GM19035 (cell line): ENCODE data around the gene SLC35C1.
"Not testable (repeated sequence)": the region's sequence is repeated elsewhere in the genome, so short reads cannot be mapped to it uniquely, and the experiment has no call there.

Experiments
- ATAC-seq: cut with Tn5 transposase; IDR thresholded peaks from one replicate; pipeline ENCODE4 v1.9.1; 2021; ENCODE audit not compliant: unreplicated experiment

The SLC35C1 gene

DNA sequence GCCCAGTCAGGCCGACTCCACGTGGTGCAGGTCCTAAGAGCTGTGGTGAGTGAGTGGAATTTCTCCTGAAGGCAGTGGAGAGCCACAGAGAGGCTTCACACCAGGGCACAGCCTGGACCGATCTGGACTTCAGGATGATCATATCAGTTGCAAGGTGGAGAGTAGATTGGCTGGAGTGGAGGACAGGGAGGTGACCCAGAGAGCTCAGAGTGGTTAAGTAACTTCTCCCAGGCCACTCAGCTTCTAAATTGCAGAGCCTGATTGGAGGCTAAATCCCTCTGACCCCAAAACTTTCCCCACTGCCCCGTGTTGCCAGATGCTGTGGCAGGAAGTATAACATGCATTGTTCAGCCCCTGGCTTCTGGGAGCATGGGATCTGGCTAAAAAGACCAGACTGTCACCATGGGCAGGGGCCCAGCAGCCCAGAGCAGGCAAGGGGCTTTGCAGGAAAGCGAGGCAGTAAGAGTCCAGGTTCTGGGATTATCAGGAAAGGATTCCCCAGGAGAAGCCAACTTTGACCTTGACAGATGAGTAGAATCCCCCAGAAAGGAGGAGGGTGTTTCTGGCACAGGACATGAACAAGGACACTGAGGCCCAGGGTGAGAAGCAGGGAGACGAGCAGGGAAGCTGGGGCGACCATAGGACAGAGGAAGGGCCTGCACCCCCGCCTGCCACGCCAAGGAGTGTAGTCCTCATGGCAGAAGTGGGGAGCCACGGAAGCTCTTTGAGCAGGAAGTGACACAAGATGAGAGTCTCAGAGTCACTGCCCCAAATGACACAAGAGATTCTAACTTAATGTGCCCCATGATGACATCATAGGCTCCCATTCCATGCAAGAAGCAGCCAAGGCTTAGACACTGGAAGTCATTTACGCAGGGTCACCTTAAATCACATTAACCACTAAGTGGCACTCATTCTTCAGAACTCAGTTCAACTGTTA is 4.8 kb downstream of the SLC35C1 start:
- ATAC-seq, result no peak

DNA sequence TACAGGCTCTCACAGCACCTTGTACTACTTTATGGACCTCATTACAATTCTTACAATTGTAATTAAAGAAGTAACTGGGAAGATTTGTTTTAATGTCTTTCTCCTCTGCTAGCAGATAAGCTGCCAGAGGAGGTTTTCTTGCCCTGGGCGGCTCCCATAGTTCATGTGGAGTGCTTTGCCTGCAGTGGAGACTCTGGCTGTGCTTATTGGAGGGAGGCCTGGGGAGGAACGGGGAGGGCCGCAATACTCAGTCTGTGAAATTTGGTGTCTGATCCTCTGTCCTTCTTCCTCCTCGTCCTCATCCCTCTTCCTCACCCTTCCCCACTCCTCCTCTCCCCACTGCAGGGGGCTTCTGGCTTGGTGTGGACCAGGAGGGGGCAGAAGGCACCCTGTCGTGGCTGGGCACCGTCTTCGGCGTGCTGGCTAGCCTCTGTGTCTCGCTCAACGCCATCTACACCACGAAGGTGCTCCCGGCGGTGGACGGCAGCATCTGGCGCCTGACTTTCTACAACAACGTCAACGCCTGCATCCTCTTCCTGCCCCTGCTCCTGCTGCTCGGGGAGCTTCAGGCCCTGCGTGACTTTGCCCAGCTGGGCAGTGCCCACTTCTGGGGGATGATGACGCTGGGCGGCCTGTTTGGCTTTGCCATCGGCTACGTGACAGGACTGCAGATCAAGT is 5.6 kb downstream of the SLC35C1 start:
- ATAC-seq, result no peak

GRCh38 chr11:45811109-45811435 is 6.1 kb downstream of the SLC35C1 start:
- ATAC-seq, result no peak

GRCh38 chr11:45811571-45812290 is 6.8 kb downstream of the SLC35C1 start:
- ATAC-seq, result no peak

DNA sequence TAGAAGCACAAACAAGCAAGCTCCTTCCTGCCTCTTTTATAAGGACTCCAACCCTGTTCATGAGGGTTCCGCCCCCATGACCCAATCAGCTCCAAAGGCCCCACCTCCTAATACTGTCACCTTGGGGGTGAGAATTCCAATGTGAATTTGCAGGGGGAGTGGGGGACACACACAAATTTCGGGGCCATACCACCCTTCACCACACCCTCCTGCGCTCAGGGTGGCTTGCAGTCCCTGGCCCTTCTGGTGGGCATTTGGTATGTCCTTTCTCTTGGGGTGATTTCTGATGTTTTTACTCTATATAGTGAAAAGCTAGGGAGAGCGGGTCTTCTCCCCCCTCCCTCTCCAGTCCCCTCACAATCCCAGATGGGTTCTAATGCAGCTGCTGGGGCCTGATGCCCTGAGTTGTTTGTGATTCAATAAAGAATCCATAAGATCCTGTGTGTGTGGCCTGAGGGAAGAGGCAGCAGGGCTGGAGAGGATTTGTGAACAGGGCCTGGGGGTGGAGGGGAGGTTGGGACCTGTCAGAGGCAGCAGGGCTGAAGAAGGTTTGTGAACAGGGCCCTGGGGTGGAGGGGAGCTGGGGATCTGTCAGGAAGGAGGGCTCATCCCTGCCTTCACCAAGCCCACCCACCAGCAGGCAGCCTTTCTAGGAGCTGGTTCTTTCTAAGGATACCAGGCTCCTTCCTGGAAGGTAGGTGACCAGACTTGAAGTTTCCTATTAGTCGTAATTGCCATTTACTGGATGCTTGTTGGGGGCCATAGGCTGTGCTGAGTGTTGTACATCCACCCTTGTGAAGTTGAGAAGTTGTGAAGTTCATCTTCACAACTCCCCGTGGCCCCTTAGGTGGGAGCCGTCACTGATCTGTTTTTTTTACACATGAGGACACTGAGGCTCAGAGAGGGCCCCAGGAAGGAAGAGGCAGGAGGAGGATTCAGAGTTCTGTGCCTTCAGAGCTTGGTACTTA is 7.9 kb downstream of the SLC35C1 start:
- ATAC-seq, result no peak

DNA sequence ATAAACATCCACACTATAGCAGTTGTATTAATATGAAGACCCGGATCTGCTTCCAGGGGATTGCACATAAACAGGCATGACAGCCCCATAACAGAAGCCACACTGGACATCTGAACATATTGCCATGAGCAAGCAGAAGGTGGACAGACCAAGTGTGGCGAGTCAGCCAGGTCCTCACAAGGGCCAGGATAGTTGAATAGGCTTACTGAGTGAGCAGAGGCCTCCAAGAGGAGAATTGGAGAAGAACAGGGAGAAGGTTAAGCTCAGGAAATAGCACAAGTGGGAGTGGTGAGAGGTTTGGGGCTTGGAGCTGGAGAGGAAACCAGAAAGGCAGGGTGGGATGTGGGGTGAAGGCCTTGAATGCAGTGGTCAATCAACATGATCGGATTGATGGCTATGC is 10.8 kb downstream of the SLC35C1 start:
- no peak for ATAC-seq

- no peak for ATAC-seq
Measured at GRCh38 chr11:45816614-45817013, 11.7 kb downstream of the SLC35C1 start.

- ATAC-seq, result no peak
Measured at GRCh38 chr11:45817191-45817590, 12.2 kb downstream of the SLC35C1 start.

- no peak for ATAC-seq
Measured at GRCh38 chr11:45818961-45819605, 14.1 kb downstream of the SLC35C1 start.

GRCh38 chr11:45820211-45820857 is 15.4 kb downstream of the SLC35C1 start:
- no peak for ATAC-seq

DNA sequence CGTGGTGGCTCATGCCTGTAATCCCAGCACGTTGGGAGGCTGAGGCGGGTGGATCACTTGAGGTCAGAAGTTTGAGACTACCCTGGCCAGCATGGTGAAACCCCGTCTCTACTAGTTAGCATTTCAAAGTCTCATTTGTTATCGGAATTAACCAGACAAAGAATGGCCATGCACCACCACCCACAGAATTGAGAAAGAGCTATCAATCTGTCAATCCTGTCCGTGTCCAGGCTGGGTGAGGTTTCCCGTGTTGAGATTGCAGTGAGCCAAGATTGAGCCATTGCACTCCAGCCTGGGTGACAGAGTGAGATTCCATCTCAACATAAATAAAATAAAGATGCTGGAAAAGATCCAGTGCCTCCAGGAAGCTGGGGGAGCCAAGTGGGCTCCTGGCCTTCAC is 21.5 kb downstream of the SLC35C1 start:
- not testable (repeated sequence) for ATAC-seq

DNA sequence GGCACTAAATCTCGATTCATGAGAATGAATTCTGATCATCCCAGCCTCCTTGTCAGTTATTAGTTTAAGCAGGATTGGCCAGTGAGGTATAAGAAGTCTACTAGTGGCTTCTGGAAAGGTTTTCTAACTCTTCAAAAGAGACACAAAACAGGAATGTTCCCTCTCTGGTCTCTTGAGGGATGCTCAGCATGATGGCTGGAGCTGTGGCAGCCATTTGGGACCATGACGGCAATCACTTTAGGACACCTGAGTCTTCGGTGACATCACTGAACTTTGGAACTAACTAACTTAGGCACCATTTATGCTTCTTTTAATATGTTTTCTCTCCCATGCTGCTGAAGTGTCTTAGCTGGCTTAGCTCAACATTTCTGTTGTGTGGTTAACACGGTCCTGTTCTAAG is 22.2 kb downstream of the SLC35C1 start:
- ATAC-seq, result no peak

DNA sequence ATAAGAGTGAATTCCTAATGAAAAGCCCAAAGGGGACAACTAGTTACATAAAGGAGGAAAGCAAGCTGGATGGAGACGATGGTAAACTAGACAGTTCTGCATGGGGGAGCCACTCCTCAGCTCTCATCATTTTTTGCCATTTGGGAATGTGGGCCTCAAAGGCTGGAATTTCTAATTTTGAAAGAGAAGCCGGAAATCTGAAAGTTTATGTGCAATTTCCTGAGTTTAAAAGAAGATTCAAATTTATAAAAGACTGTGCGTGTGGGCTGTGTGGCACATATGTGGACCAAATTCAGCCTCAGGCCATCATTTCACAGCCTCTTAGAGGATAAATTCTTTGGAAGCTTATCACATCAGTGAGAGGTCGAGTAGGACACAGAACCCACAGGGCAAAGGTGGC is 24.0 kb downstream of the SLC35C1 start:
- no peak for ATAC-seq

GRCh38 chr11:45830596-45830995 is 25.6 kb downstream of the SLC35C1 start:
- ATAC-seq, result no peak

DNA sequence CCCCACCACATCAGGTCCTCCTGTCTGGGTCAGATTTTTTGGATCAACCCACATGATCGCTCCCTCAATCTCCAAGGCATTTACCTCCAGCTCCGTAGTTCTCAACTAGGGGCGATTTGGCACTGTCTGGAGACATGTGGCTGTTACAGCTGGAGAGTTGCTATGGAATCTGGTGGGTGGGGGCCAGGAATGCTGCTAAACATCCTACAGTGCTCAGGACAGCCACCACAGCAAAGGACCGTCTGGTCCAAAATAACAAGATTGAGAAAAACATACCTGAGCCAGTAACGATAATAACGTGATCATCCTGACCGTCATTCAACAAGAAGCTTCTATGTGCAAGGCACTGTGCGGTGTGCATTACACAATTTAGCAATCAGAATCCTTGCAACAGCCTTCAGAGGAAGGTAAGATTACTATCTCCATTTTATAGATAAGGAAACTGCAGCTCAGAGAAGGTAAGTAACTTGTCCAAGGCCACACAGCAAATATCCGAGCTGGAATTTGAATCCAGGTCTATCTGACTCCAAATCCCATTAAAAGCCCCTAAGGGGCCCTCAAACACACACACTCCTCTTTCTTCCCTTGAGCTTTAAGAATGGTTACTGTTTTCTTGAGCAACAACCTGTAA is 28.0 kb downstream of the SLC35C1 start:
- ATAC-seq, result no peak

DNA sequence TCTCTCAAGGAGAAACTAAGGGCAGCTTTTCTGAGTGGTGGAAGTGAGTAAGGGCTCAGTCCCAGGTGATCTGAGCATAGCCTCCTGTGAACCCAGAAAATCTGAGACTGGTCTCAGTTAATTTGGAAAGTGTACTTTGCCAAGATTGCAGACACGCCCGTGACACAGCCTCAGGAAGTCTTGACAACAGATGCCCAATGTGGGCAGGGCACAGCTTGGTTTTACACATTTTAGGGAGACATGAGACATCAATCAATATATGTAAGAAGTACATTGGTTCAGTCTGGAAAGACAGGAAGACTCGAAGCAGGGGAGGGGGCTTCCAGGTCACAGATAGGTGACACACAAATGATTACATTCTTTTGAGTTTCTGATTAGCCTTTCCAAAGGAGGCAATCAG is 28.8 kb downstream of the SLC35C1 start:
- ATAC-seq, result no peak

GRCh38 chr11:45834298-45834756 is 29.4 kb downstream of the SLC35C1 start:
- no peak for ATAC-seq

- no peak for ATAC-seq
Measured at GRCh38 chr11:45839204-45839603, 34.3 kb downstream of the SLC35C1 start.

GRCh38 chr11:45840251-45840650 is 35.3 kb downstream of the SLC35C1 start:
- not testable (repeated sequence) for ATAC-seq
